Muscle layer of duodenum (tissue), 2 donors: ENCODE results near the gene CENPB.

Experiments
- H3K27ac ChIP-seq: one replicate; pipeline ENCODE4 v1.7.0; 2013; ENCODE audit warnings: mild to moderate bottlenecking, low read length
- H3K27me3 ChIP-seq: one replicate; pipeline ENCODE4 v1.7.0; 2013; ENCODE audit warnings: low read depth, mild to moderate bottlenecking, control low read depth, low read length
- H3K36me3 ChIP-seq, 2 donors: one replicate each; pipeline ENCODE4 v1.7.0; 2013; ENCODE audit warnings: low read length in 2 of 2, control low read depth in 1 of 2, mild to moderate bottlenecking in 1 of 2; ENCODE audit not compliant: insufficient read depth in 2 of 2, control insufficient read depth in 1 of 2
- H3K4me1 ChIP-seq, 2 donors: one replicate each; pipeline ENCODE4 v1.7.0; 2013; ENCODE audit warnings: low read length in 2 of 2, mild to moderate bottlenecking in 2 of 2, control low read depth in 1 of 2, moderate library complexity in 1 of 2; ENCODE audit not compliant: insufficient read depth in 2 of 2, control insufficient read depth in 1 of 2
- H3K4me3 ChIP-seq, 2 donors: one replicate each; pipeline ENCODE4 v1.7.0; 2013; ENCODE audit warnings: low read length in 2 of 2, low read depth in 1 of 2, mild to moderate bottlenecking in 1 of 2
- H3K9me3 ChIP-seq, 2 donors: one replicate each; pipeline ENCODE4 v1.7.0; 2013; ENCODE audit warnings: low read length in 2 of 2, control low read depth in 1 of 2, mild to moderate bottlenecking in 1 of 2; ENCODE audit not compliant: control insufficient read depth in 1 of 2
- donor health status: healthy.

CENPB gene

GRCh38 chr20:3804781-3805180 lies 18.2 kb upstream of the CENPB start:
- Histone ChIP-seq H3K4me3 (no peak overlapping the region), H3K27ac (no peak overlapping the region), H3K9me3 (no peaks in the 10 kb centered on the region), H3K27me3 (no peaks in the 10 kb centered on the region), H3K36me3 (peaks cover 34 to 44% of the 10 kb centered on the region in 2 donors), H3K4me1 (peaks cover 20 to 38% of the 10 kb centered on the region in 2 donors)

DNA sequence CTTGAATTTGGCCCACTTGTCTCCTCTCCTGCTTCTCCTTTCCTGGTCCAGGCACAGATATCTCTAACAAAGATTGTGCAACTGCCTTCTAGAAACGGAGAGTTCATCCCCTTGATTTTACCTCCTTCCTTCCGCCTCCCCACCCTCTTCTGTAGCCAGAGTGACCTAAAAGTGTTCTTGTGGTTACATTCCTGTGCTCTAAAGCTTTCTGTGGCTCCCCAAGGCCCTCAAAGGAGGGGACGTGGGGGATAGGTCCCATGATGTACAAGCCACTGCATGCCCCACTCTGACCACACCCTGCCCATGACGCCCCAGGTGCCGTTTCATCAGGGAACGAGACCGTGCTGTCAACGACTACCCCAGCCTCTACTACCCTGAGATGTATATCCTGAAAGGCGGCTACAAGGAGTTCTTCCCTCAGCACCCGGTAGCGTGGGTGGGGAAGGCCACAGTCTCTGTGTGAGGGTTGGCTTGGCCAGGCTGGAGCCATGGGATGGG lies 17.8 kb upstream of the CENPB start:
- peaks cover 34 to 44% of the 10 kb centered on the region in 2 donors for H3K36me3 ChIP-seq
- H3K27me3 ChIP-seq = no peaks in the 10 kb centered on the region
- no peak overlapping the region for H3K27ac ChIP-seq
- H3K4me3 ChIP-seq = no peak overlapping the region
- no peaks in the 10 kb centered on the region for H3K9me3 ChIP-seq
- peaks cover 20 to 43% of the 10 kb centered on the region in 2 donors for H3K4me1 ChIP-seq

GRCh38 chr20:3803854-3804253 lies 17.3 kb upstream of the CENPB start:
- H3K4me1 ChIP-seq = peaks cover 24 to 47% of the 10 kb centered on the region in 2 donors
- H3K9me3 ChIP-seq = no peaks in the 10 kb centered on the region
- H3K36me3 ChIP-seq = peaks cover 34 to 44% of the 10 kb centered on the region in 2 donors
- H3K27ac ChIP-seq = no peak overlapping the region
- H3K27me3 ChIP-seq = no peaks in the 10 kb centered on the region
- H3K4me3 ChIP-seq = no peak overlapping the region

- Histone ChIP-seq H3K36me3 (peaks cover 34 to 44% of the 10 kb centered on the region in 2 donors), H3K9me3 (no peaks in the 10 kb centered on the region), H3K4me3 (no peak overlapping the region), H3K4me1 (peaks cover 27 to 49% of the 10 kb centered on the region in 2 donors), H3K27me3 (no peaks in the 10 kb centered on the region), H3K27ac (no peak overlapping the region)
Observed at GRCh38 chr20:3803289-3803688, 16.7 kb upstream of the CENPB start.

- Histone ChIP-seq H3K27ac (no peak overlapping the region), H3K36me3 (peaks cover 34 to 44% of the 10 kb centered on the region in 2 donors), H3K4me1 (peaks cover 29 to 49% of the 10 kb centered on the region in 2 donors), H3K9me3 (no peaks in the 10 kb centered on the region), H3K27me3 (no peaks in the 10 kb centered on the region), H3K4me3 (no peak overlapping the region)
Observed at GRCh38 chr20:3802524-3803239, 16.1 kb upstream of the CENPB start.

GRCh38 chr20:3801846-3802245 lies 15.3 kb upstream of the CENPB start:
- peaks cover 34 to 44% of the 10 kb centered on the region in 2 donors for H3K36me3 ChIP-seq
- peaks cover 27 to 48% of the 10 kb centered on the region in 2 donors for H3K4me1 ChIP-seq
- no peak overlapping the region for H3K4me3 ChIP-seq
- H3K9me3 ChIP-seq = no peaks in the 10 kb centered on the region
- no peak overlapping the region for H3K27ac ChIP-seq
- no peaks in the 10 kb centered on the region for H3K27me3 ChIP-seq

GRCh38 chr20:3801299-3801698 lies 14.8 kb upstream of the CENPB start:
- no peak overlapping the region for H3K4me3 ChIP-seq
- H3K36me3 ChIP-seq = peaks cover 34 to 44% of the 10 kb centered on the region in 2 donors
- H3K4me1 ChIP-seq = peaks cover 26 to 48% of the 10 kb centered on the region in 2 donors
- H3K27me3 ChIP-seq = no peaks in the 10 kb centered on the region
- H3K27ac ChIP-seq = no peak overlapping the region
- no peaks in the 10 kb centered on the region for H3K9me3 ChIP-seq

DNA sequence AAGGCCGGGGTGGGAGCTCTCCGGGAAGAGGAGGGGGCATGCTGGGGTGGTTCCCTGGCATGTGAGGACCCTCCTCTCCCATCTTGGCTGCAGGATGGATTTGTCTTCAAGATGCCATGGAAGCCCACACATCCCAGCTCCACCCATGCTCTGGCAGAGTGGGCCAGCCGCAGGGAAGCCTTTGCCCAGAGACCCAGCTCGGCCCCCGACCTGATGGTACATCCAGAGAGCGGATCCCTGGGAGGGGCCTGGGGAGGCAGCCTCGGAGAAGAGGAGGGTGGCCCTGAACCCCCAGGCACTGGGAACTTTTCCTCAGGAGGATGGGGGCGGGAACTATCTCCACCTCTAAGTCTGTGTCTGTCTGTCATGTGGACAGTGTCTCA lies 14.3 kb upstream of the CENPB start:
- H3K27ac ChIP-seq = no peak overlapping the region

DNA sequence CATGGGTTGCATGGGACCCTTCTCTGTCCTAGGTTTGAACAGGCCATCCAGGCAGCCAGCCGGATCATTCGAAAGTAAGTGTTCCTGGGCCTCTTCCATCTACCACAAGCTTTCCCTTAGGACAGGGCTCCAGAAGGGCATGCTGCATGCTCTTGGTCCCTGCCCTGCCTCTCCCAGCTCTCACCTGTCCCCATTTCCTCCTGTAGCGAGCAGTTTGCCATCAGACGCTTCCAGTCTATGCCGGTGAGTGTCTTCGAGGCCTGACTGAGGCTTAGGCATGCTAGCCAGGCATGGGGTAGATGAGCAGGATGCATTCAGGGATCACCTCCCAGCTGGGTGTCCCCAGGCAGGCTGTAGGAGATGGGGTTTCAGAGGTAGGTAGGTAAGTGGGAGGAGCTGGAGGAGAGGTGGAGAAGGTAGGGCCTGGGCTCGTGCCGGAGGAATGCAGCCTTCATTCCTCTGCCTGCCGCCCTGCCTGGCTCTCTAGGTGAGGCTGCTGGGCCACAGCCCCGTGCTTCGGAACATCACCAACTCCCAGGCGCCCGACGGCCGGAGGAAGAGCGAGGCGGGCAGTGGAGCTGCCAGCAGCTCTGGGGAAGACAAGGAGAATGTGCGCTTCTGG lies 13.8 kb upstream of the CENPB start:
- H3K4me1 ChIP-seq = peaks cover 22 to 40% of the 10 kb centered on the region in 2 donors
- no peaks in the 10 kb centered on the region for H3K27me3 ChIP-seq
- no peaks in the 10 kb centered on the region for H3K9me3 ChIP-seq
- H3K36me3 ChIP-seq = peaks cover 31 to 47% of the 10 kb centered on the region in 2 donors
- H3K4me3 ChIP-seq = no peak overlapping the region
- no peak overlapping the region for H3K27ac ChIP-seq

More for the DNA sequence above, 14.3 kb upstream of the CENPB start:
- no peaks in the 10 kb centered on the region for H3K27me3 ChIP-seq
- no peaks in the 10 kb centered on the region for H3K9me3 ChIP-seq
- H3K4me3 ChIP-seq = no peak overlapping the region
- H3K4me1 ChIP-seq = peaks cover 26 to 44% of the 10 kb centered on the region in 2 donors
- H3K36me3 ChIP-seq = peaks cover 34 to 45% of the 10 kb centered on the region in 2 donors

DNA sequence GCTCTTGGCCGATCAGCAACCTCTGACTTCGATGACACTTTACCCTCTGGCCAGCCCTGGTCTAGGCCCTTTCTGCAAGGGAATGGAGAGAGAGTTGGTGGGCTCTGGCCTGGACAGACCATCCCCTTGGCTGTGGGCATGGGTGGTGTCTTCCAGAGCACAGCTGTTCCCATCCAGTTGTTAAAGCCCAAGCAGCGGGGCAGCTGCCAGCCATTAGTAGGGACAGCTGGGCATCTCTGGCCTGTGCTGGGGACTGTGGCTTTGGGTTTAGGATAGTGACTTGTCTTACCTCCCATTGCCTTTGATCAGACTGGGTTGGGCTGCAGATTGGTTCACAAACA lies 12.3 kb upstream of the CENPB start:
- Histone ChIP-seq H3K4me1 (peaks cover 20 to 49% of the 10 kb centered on the region in 2 donors), H3K27me3 (no peaks in the 10 kb centered on the region), H3K36me3 (peaks cover 20 to 42% of the 10 kb centered on the region in 2 donors), H3K9me3 (no peaks in the 10 kb centered on the region), H3K27ac (no peak overlapping the region), H3K4me3 (no peak overlapping the region)

DNA sequence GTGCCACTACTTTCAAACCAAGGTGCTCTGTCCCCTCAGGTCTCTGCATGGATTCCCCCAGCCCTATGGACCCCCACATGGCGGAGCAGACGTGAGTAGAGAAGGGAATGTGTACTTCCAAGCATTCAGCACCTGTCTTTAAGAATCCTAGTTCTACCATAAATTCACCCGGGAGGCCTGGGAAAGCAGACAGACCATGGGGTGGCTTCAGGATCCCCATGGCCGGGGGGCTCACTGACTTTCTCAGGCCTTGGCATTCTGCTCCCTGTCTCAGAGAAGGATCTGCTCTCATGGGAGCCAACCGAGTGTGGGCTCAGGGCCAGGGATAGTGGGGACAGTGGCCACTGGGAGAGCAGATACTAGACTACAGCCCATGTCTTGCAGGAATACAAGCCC lies 11.8 kb upstream of the CENPB start:
- H3K4me1 ChIP-seq = peaks cover 20 to 49% of the 10 kb centered on the region in 2 donors
- peak overlapping the region; percentile 86 for H3K27ac ChIP-seq
- peak overlapping the region in 1 of 2 donors; percentile 51 for H3K4me3 ChIP-seq
- H3K9me3 ChIP-seq = no peaks in the 10 kb centered on the region
- no peaks in the 10 kb centered on the region for H3K27me3 ChIP-seq
- H3K36me3 ChIP-seq = peaks cover 17 to 37% of the 10 kb centered on the region in 2 donors
